Inflammatory macrophage treated with lipopolysaccharide for 1 hour (primary cell): ENCODE measurements around the gene PRR19.

ENCODE experiments used
- DNase-seq, 2 donors: peaks; one replicate each; pipeline ENCODE4 v3.0.0-alpha.2; 2020 to 2022

PRR19 gene

DNA sequence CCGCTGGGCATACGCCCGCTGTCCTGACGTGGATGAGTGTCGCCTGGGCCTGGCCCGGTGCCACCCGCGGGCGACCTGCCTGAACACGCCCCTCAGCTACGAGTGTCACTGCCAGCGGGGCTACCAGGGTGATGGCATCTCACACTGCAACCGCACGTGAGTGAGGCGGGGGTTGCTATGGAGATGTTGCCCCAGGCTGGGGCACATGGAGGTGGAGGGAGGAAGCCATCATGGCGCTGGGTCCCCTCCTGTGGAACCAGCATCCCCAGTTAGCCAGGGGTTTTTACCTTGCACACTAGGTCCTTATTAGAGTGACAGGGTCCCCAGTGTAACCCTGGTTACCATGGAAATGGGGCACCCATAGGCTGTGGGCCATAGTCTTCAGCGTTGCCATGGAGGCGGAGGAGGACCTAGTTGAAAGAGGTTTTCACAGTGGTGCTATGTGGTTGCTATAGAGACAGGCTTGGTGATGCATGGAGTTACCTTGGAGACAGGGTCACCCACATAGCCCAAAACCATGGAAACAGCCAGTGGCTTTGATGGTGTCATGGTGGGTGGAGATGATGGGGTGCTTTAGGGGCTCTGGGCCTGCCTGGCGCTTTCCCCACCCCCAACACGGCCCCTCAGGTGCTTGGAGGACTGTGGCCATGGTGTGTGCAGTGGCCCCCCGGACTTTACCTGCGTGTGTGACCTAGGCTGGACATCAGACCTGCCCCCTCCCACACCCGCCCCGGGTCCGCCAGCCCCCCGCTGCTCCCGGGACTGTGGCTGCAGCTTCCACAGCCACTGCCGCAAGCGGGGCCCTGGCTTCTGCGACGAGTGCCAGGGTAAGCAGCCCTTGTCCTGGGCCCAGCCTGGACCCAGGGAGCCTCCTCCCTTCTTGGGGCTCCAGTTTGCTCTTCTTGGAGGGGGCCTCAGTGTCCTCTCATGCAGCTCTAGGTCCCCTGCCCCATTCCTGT is 50.6 kb downstream of the PRR19 start:
- DNase-seq = no peak

DNA sequence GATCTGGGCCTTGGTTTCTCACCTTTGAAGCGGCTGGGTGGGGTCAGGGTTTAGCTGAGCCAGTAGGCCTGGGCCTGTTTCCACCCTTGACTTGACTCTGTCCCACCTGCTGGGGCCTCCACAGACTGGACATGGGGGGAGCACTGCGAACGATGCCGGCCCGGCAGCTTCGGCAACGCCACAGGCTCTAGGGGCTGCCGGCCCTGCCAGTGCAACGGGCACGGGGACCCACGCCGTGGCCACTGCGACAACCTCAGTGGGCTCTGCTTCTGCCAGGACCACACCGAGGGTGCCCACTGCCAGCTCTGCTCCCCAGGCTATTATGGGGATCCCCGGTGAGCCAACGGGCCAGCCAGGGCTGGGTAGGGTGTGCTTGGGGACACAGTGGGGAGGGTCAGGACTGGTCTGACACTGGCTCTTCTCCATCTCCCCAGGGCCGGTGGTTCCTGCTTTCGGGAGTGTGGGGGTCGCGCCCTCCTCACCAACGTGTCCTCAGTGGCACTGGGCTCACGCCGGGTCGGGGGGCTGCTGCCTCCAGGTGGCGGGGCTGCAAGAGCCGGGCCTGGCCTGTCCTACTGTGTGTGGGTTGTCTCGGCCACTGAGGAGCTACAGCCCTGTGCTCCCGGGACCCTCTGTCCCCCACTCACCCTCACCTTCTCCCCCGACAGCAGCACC is 51.5 kb downstream of the PRR19 start:
- DNase-seq = no peak

DNA sequence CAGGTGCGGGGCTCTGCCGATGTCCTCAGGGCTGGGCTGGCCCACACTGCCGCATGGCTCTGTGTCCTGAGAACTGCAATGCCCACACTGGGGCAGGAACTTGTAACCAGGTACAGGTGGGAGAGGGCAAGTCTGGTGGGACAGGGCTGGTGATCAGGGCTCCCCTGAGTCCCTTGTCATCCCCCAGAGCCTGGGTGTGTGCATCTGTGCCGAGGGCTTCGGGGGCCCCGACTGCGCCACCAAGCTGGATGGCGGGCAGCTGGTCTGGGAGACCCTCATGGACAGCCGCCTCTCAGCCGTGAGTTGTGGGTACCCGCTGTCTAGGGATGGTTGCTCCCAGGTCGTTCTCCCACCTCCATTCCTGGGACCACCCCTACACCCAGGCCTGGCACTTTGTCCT is 54.0 kb downstream of the PRR19 start:
- no peak for DNase-seq

DNA sequence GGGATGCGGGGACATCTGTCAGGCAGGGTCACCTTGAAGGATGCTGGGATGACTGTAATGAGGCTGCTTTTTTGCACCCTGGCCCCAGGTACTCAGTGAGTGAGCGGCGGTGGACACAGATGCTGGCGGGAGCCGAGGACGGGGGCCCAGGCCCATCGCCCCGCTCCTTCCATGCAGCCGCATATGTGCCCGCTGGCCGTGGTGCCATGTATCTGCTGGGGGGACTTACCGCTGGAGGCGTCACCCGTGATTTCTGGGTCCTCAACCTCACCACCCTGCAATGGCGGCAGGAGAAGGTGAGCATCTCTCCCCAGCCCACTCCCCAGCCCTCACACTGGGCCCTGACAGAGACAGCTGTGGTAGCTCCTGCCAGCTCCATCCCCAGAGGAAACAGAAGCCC is 54.8 kb downstream of the PRR19 start:
- DNase-seq = no peak

DNA sequence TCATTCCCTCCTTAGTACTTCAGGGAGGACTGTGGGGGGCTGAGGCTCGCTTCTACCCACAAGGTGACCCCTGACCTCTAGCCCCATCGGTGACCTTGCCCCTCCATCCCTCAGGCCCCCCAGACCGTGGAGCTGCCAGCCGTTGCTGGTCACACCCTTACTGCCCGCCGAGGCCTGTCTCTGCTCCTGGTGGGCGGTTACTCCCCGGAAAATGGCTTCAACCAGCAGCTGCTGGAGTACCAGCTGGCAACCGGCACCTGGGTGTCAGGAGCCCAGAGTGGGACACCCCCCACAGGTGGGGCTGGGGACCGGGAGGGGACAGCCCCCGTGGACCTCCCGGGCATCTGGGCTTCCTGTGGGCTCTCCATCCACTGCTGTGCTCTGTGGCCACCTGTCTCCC is 55.4 kb downstream of the PRR19 start:
- no peak for DNase-seq
